AG09319 (cell line): ENCODE data around the gene ZNRF1.

Experiments used
- DNase-seq: peaks from one replicate; pipeline ENCODE4 v3.0.0-alpha.2; 2010; ENCODE audit warnings: low read depth; ENCODE audit errors: extremely low read depth
- TF ChIP-seq, protein P1 (sequence below): IDR thresholded peaks from 2 replicates; pipeline ENCODE4 v1.5.1; 2011; ENCODE audit warnings: low read depth, mild to moderate bottlenecking, inconsistent platforms, low read length, moderate library complexity

ZNRF1 gene

DNA sequence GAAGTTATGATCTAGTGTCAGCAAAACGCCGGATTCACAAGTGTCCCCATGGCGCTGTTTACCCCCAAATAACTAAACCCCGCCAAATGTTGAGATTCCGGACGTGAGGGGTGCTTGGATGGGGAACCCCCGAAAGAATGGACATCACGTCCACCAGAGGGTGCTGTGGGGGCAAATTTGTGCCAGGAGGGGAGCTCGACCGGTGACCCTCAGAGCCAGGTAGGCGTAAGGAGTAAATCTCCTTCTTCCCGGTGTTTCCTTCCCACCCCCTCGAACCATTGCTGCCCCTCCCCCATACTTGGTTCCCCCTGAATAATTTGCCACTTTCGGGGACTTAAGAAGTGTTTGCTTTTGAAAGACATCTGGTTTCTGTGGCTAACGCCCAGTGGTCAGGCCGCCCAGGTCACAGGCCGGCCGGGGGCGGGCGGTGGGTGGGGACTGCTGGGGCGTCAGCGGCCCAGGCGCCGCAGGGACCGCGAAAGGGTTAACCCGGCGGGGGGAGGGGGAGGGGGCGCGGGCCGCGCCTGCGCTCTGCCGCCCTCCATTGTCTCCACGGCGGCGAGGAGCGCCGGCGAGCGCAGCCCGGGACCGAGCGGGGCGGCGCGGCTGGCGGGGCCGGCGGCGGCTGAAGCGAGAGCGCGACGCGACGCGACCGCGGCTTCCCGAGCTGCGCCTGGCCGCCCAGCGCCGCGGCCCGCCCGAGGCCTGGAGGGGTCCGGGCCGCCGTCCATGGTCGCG is at the start of gene ZNRF1:
ZNRF1 (plus strand) TSS at position 544 of the 738 bp plus-strand sequence. CDS start 648 bp downstream, outside the sequence.
- DNase-seq: peak; percentile 44
- TF ChIP-seq, protein P1, sequence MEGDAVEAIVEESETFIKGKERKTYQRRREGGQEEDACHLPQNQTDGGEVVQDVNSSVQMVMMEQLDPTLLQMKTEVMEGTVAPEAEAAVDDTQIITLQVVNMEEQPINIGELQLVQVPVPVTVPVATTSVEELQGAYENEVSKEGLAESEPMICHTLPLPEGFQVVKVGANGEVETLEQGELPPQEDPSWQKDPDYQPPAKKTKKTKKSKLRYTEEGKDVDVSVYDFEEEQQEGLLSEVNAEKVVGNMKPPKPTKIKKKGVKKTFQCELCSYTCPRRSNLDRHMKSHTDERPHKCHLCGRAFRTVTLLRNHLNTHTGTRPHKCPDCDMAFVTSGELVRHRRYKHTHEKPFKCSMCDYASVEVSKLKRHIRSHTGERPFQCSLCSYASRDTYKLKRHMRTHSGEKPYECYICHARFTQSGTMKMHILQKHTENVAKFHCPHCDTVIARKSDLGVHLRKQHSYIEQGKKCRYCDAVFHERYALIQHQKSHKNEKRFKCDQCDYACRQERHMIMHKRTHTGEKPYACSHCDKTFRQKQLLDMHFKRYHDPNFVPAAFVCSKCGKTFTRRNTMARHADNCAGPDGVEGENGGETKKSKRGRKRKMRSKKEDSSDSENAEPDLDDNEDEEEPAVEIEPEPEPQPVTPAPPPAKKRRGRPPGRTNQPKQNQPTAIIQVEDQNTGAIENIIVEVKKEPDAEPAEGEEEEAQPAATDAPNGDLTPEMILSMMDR: peak; percentile 67

DNA sequence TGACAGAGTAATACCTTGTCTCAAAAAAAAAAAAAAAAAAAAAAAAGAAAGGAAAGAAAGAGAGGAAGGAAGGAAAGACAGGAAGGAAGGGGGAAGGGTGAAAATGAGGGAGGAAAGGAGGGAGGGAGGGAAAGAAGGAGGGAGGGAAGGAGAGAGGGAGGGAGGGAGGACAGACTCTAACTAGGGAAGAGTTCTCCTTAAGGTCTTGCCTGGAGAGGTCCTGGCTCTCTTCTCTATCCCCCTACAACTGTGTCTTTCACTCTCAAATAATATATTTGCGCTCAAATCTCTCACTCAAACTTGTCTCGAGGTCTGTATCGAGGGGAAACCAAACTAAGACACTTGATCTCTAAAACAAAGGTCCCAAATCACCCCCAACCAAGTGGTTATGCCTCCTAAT is 49.5 kb upstream of the ZNRF1 start:
- TF ChIP-seq, protein P1: no peak
- no peak for DNase-seq

DNA sequence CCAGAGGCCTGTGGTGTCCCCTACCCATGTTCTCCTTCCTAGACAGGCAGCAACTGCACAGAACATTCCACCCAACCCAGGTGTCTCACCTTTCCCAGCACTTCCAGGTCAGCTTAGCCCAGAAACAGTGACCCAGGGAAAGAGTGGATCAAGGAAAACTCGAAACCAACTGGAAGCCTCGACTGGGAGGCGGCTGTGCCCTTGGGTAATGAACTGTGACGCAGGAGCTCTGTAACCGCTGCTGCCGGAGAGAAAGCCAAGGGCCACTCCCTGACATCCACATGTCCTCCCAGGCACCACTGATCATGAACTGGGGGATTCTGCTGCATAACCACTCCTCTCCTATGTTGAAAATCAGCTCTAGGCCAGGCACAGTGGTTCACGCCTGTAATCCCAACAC is 48.3 kb upstream of the ZNRF1 start:
- no peak for DNase-seq
- TF ChIP-seq, protein P1: no peak

DNA sequence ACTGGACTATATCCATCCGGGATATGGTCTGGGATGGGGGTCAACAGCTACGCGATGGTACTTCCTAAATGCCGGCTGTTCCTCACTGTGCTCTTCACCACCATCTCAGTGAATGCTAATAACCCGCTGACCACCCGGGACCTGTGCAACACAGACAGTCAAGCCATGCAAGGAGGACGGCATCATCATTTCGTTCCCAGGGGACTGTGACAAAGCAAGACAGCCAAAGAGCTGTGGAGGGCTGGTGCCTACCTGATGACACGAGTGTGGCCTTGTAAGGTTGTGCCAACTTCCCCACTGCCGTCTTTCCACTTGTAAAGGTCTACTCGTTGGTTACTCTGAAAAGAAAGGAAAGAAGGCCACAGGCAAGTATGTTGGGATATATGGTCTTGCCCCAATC is 47.6 kb upstream of the ZNRF1 start:
- TF ChIP-seq, protein P1: no peak
- no peak for DNase-seq

DNA sequence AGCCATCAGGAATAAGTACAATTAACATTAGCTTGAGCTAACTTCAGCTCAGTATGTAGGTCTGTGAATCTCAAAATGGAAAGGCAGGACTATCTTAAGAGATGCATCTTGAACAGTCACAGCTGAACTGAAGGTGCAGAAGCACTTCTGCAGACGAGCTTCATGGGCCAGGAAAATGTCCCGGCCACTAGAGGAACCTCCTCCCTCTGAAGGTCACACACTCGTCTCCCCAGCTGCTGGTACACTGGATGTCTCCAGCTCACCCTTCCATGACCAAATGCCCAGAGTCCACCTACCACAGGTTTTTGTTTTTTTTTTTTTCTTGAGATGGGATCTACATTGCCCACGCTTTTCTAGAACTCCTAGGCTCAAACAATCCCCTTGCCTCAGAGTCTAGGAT is 47.1 kb upstream of the ZNRF1 start:
- TF ChIP-seq, protein P1: no peak
- DNase-seq: no peak

DNA sequence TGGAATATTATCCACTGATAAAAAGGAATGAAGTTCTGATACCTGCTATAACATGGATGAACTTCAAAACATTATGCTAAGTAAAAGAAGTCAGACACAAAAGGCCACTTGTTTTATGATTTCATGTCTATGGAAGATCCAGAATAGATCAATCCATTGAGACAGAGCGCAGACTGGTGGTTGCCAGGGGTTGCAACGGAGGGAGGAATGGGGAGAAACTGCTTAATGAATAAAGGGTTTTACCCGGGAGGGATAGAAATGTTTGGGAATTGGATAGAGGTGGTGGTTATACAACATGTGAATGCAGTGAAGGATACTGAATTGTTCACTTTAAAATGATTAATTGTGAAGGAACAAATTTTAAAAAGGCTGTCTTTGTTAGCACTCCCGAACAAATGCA is 44.1 kb upstream of the ZNRF1 start:
- TF ChIP-seq, protein P1: no peak
- no peak for DNase-seq

DNA sequence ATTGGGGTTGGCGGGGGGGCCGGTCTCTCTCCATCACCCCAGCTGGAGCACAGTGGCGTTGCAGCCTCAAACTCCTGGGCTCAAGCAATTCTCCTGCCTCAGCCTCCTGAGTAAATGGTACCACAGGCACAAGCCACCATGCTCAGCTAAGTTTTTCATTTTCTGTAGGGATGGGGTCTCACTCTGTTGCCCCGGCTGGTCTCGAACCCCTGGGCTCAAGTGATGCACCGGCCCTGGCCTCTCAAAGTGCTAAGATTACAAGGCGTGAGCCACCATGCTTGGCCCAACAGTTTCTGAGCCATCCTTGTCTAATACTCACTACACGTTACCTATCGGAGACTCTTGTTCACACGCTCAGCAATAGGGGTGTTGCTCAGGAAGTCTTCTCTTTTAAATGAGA is 25.5 kb upstream of the ZNRF1 start:
- TF ChIP-seq, protein P1: no peak
- no peak for DNase-seq
